Liver (tissue), 9 donors: ENCODE measurements around the gene RRP1. TPM values are rescaled to one million over a fixed set of nuclear protein-coding genes. Genes with fewer than 3 reads are reported as not detected.

Source experiments
- DNase-seq: peaks from one replicate; pipeline ENCODE4 v3.0.0-alpha.2; 2017; ENCODE audit warnings: low spot score
- H3K27ac ChIP-seq, 2 donors: one replicate each; pipeline ENCODE4 v1.7.0; 2013; ENCODE audit warnings: inconsistent platforms in 2 of 2, low read length in 2 of 2, control low read depth in 1 of 2, low read depth in 1 of 2, mild to moderate bottlenecking in 1 of 2
- H3K27me3 ChIP-seq, 4 donors: one replicate each; pipeline versions ENCODE4 v1.6.1 to v1.7.0; 2013; ENCODE audit warnings: low read length in 3 of 4, inconsistent platforms in 1 of 4, mild to moderate bottlenecking in 1 of 4, moderate library complexity in 1 of 4; ENCODE audit not compliant: control insufficient read depth in 4 of 4, insufficient read depth in 4 of 4
- H3K36me3 ChIP-seq, 4 donors: one replicate each; pipeline versions ENCODE4 v1.6.1 to v1.7.0; 2013; ENCODE audit warnings: low read length in 3 of 4, mild to moderate bottlenecking in 3 of 4, low read depth in 1 of 4, moderate library complexity in 1 of 4; ENCODE audit not compliant: control insufficient read depth in 4 of 4, insufficient read depth in 3 of 4
- H3K4me1 ChIP-seq, 4 donors: one replicate each; pipeline versions ENCODE4 v1.6.1 to v1.7.0; 2013; ENCODE audit warnings: low read length in 3 of 4, mild to moderate bottlenecking in 3 of 4, moderate library complexity in 1 of 4; ENCODE audit not compliant: control insufficient read depth in 4 of 4, insufficient read depth in 4 of 4
- H3K4me3 ChIP-seq, 3 donors: one replicate each; pipeline versions ENCODE4 v1.6.1 to v1.7.0; 2013; ENCODE audit warnings: low read length in 3 of 3, control low read depth in 1 of 3, low read depth in 1 of 3, mild to moderate bottlenecking in 1 of 3
- H3K9ac ChIP-seq, 2 donors: one replicate each; pipeline ENCODE4 v1.7.0; 2013; ENCODE audit warnings: low read length in 2 of 2, mild to moderate bottlenecking in 2 of 2, moderate library complexity in 2 of 2, control low read depth in 1 of 2, low read depth in 1 of 2
- H3K9me3 ChIP-seq, 4 donors: one replicate each; pipeline versions ENCODE4 v1.6.1 to v1.7.0; 2013; ENCODE audit warnings: low read length in 3 of 4; ENCODE audit not compliant: control insufficient read depth in 4 of 4
- ATF3 ChIP-seq: IDR thresholded peaks from 2 replicates; pipeline ENCODE4 v1.6.1; 2016; ENCODE audit warnings: antibody characterized with exemption
- CTCF ChIP-seq: fragments of 150-350 bp; IDR thresholded peaks from 2 replicates; pipeline ENCODE4 v1.5.1; 2017; ENCODE audit warnings: improper control_type of control experiment, low read depth, low read length; ENCODE audit not compliant: missing input control
- EGR1 ChIP-seq, 2 donors: IDR thresholded peaks; 2 replicates each; pipeline ENCODE4 v1.6.1; 2016 to 2018; ENCODE audit warnings: antibody characterized with exemption in 2 of 2, low read depth in 2 of 2
- FOXA1 ChIP-seq: IDR thresholded peaks from 2 replicates; pipeline ENCODE4 v1.6.1; 2016; ENCODE audit warnings: antibody characterized with exemption
- FOXA2 ChIP-seq: IDR thresholded peaks from 2 replicates; pipeline ENCODE4 v1.6.1; 2016; ENCODE audit warnings: antibody characterized with exemption
- GABPA ChIP-seq, 2 donors: IDR thresholded peaks in 1 of 2; conservative IDR thresholded peaks in 1 of 2; 2 replicates each; pipeline ENCODE4 v1.6.1; 2016; ENCODE audit warnings: antibody characterized with exemption in 2 of 2, mild to moderate bottlenecking in 1 of 2, moderate library complexity in 1 of 2
- HNF4A ChIP-seq, 2 donors: conservative IDR thresholded peaks; 2 replicates each; pipeline ENCODE4 v1.6.1; 2016; ENCODE audit warnings: antibody characterized with exemption in 2 of 2, mild to moderate bottlenecking in 2 of 2
- HNF4G ChIP-seq: IDR thresholded peaks from 2 replicates; pipeline ENCODE4 v1.6.1; 2016; ENCODE audit warnings: antibody characterized with exemption
- JUND ChIP-seq, 2 donors: IDR thresholded peaks; 2 replicates each; pipeline ENCODE4 v1.6.1; 2016; ENCODE audit warnings: antibody characterized with exemption in 2 of 2
- NR2F2 ChIP-seq: IDR thresholded peaks from 2 replicates; pipeline ENCODE4 v1.6.1; 2016; ENCODE audit warnings: antibody characterized with exemption
- RAD21 ChIP-seq, 2 donors: IDR thresholded peaks; 2 replicates each; pipeline ENCODE4 v1.6.1; 2016; ENCODE audit warnings: antibody characterized with exemption in 2 of 2, mild to moderate bottlenecking in 2 of 2
- REST ChIP-seq: IDR thresholded peaks from 2 replicates; pipeline ENCODE4 v1.6.1; 2016; ENCODE audit warnings: antibody characterized with exemption, mild to moderate bottlenecking
- RXRA ChIP-seq, 2 donors: IDR thresholded peaks; 2 replicates each; pipeline ENCODE4 v1.6.1; 2017 to 2018; ENCODE audit warnings: antibody characterized with exemption in 2 of 2, mild to moderate bottlenecking in 1 of 2
- SP1 ChIP-seq: IDR thresholded peaks from 2 replicates; pipeline ENCODE4 v1.6.1; 2018; ENCODE audit warnings: antibody characterized with exemption, mild to moderate bottlenecking
- TAF1 ChIP-seq: conservative IDR thresholded peaks from 2 replicates; pipeline ENCODE4 v1.6.1; 2016; ENCODE audit warnings: antibody characterized with exemption, mild to moderate bottlenecking
- YY1 ChIP-seq: IDR thresholded peaks from 2 replicates; pipeline ENCODE4 v1.6.1; 2016; ENCODE audit warnings: antibody characterized with exemption, mild to moderate bottlenecking
- ZBTB33 ChIP-seq: IDR thresholded peaks from 2 replicates; pipeline ENCODE4 v1.6.1; 2016; ENCODE audit warnings: antibody characterized with exemption
- WGBS: extraction: QIAGEN DNeasy Blood & Tissue Kit; methylation state at CpG from one replicate; pipeline ENCODE4 v1.1.7; 2013; 5-methylcytosine and 5-hydroxymethylcytosine counted together
- polyA plus RNA-seq, 2 donors: library from polyadenylated mRNA; stranded (reverse) in 1 of 2; unstranded in 1 of 2; fragments of 200-250 nt in 1 of 2; fragments of >200 nt in 1 of 2; fragmentation: Nextera tagmentation in 1 of 2; extraction: Ambion mirVana in 1 of 2; gene quantifications; one replicate each; pipeline versions ENCODE4 v1.2.1 to v1.2.3, GENCODE V29; 2013 to 2015
- total RNA-seq, 2 donors: library from RNA; depleted of rRNA; stranded (reverse); fragments of >200 nt; gene quantifications; one replicate each; pipeline ENCODE4 v1.2.3, GENCODE V29; 2014
- TF ChIP-seq, protein P1 (sequence below): IDR thresholded peaks from 2 replicates; pipeline ENCODE4 v1.6.1; 2016; ENCODE audit warnings: antibody characterized with exemption
- donor health status: healthy.
- donor health status: healthy.
- donor health status: healthy.
- donor health status: healthy.
- donor health status: healthy.

RRP1 gene
- total and polyA plus RNA-seq, 4 donors, result 5.4 to 15.0 (median 7.7) TPM

DNA sequence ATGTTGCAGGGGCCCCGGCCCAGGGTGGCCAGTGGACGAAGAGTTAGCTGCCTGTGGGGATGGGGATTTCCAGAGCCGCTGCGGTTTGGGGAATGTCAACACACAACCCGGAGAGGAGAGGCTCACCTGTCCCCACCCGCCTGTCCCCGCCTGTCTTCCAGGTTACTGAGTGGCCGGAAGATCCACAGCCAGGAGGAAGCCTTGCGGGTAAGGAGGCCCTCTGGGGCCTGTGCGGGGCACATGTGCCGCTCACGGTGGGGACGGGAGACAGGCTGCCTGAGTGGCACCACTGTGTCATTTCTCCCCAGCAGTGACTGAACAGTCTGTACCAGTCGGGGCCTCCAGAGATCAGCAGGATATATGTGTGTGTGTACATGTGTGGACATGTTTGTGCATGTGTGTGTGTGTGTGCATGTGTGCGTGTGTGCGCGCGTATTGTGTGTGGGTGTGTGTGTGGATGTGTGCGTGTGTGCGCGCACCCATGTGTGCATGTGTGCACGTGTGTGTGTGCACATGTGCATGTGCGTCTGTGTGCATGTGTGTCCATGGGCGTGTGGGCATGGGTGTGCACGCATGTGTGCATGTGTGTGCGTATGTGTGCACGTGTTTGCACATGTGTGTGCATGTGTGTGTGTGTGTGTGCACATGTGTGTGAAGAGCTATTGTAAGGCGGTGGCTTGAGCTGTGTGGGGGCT lies 38.9 kb upstream of the RRP1 start (continued):
- TF ChIP-seq JUND (IDR thresholded peaks at IDR 0.05) (no peak), EGR1 (IDR thresholded peaks at IDR 0.05; ENCODE audit: low read depth in 2 of 2) (no peak), CTCF (no peak), ATF3 (no peak)
- TF ChIP-seq, protein P1, sequence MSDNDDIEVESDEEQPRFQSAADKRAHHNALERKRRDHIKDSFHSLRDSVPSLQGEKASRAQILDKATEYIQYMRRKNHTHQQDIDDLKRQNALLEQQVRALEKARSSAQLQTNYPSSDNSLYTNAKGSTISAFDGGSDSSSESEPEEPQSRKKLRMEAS, result no peak

GRCh38 chr21:43751955-43752591 lies 37.3 kb upstream of the RRP1 start:
- Histone ChIP-seq H3K9ac (no peak overlapping the region), H3K27me3 (no peaks in the 10 kb centered on the region), H3K36me3 (peaks cover 16 to 77% (median 24%) of the 10 kb centered on the region in 4 donors), H3K4me1 (peaks cover 0 to 5% (median 2%) of the 10 kb centered on the region in 4 donors), H3K9me3 (no peaks in the 10 kb centered on the region), H3K4me3 (no peak overlapping the region), H3K27ac (no peak overlapping the region)
- TF ChIP-seq SP1 (no peak), JUND (IDR thresholded peaks at IDR 0.05) (no peak), NR2F2 (no peak), REST (no peak), HNF4A (conservative IDR thresholded peaks at IDR 0.05) (no peak), ZBTB33 (no peak), HNF4G (no peak), CTCF (no peak), FOXA1 (no peak), EGR1 (IDR thresholded peaks at IDR 0.05; ENCODE audit: low read depth in 2 of 2) (no peak), RXRA (IDR thresholded peaks at IDR 0.05) (no peak), GABPA (IDR thresholded peaks at IDR 0.05 in 1 of 2, conservative IDR thresholded peaks at IDR 0.05 in 1 of 2) (no peak), RAD21 (IDR thresholded peaks at IDR 0.05) (no peak), YY1 (no peak), TAF1 (no peak), FOXA2 (no peak), ATF3 (no peak)
- TF ChIP-seq, protein P1, result no peak
- DNase-seq, result no peak
- 95% methylated on average over 31 of the region's 31 CpGs for WGBS
